Hematopoietic multipotent progenitor cell treated with erythropoietin and hydrocortisone succinate and interleukin-3 and kit ligand, for 8 days (in vitro differentiated cells): ENCODE data around the gene PACS1.
A peak's percentile ranks its signal among the peaks of the same experiment; 100 is the strongest.
"Not testable (repeated sequence)": the region's sequence is repeated elsewhere in the genome, so short reads cannot be mapped to it uniquely, and the experiment has no call there.

ENCODE experiments used
- DNase-seq: peaks from one replicate; pipeline ENCODE4 v3.0.0-alpha.2; 2015

PACS1 gene

GRCh38 chr11:66112601-66113499 lies 42.8 kb downstream of the PACS1 start:
- no peak for DNase-seq

- not testable (repeated sequence) for DNase-seq
Observed at GRCh38 chr11:66114957-66115356, 44.9 kb downstream of the PACS1 start.

GRCh38 chr11:66115638-66116301 lies 45.7 kb downstream of the PACS1 start:
- peak; percentile 26 for DNase-seq

GRCh38 chr11:66116576-66117361 lies 46.7 kb downstream of the PACS1 start:
- no peak for DNase-seq

- no peak for DNase-seq
Observed at GRCh38 chr11:66118847-66119246, 48.8 kb downstream of the PACS1 start.

GRCh38 chr11:66119348-66120133 lies 49.5 kb downstream of the PACS1 start:
- no peak for DNase-seq

- no peak for DNase-seq
Observed at GRCh38 chr11:66121466-66121865, 51.4 kb downstream of the PACS1 start.

- no peak for DNase-seq
Observed at GRCh38 chr11:66123902-66124301, 53.8 kb downstream of the PACS1 start.

GRCh38 chr11:66124564-66124963 lies 54.5 kb downstream of the PACS1 start:
- no peak for DNase-seq

GRCh38 chr11:66126064-66126463 lies 56.0 kb downstream of the PACS1 start:
- no peak for DNase-seq

GRCh38 chr11:66126808-66127555 lies 56.9 kb downstream of the PACS1 start:
- peak; percentile 48 for DNase-seq

- no peak for DNase-seq
Observed at GRCh38 chr11:66130978-66131377, 60.9 kb downstream of the PACS1 start.

- no peak for DNase-seq
Observed at GRCh38 chr11:66131937-66132632, 62.0 kb downstream of the PACS1 start.

- no peak for DNase-seq
Observed at GRCh38 chr11:66133216-66133775, 63.2 kb downstream of the PACS1 start.

GRCh38 chr11:66136752-66137123 lies 66.7 kb downstream of the PACS1 start:
- no peak for DNase-seq

- no peak for DNase-seq
Observed at GRCh38 chr11:66139817-66140404, 69.8 kb downstream of the PACS1 start.

- DNase-seq, result no peak
Observed at GRCh38 chr11:66142370-66143263, 72.5 kb downstream of the PACS1 start.

GRCh38 chr11:66143264-66143566 lies 73.1 kb downstream of the PACS1 start:
- no peak for DNase-seq

GRCh38 chr11:66143996-66144678 lies 74.1 kb downstream of the PACS1 start:
- DNase-seq, result no peak
